ENCODE results near the gene SOX5.

- no peak for TF ChIP-seq CTCF (conservative IDR thresholded peaks at IDR 0.05; ENCODE audit: low read depth in 2 of 2)
- no peak for TF ChIP-seq EZH2 (IDR thresholded peaks at IDR 0.05; ENCODE audit: low read depth, unreplicated experiment)
- TF ChIP-seq JUNB (IDR thresholded peaks at IDR 0.05; ENCODE audit: unreplicated experiment): no peak
- no peak for TF ChIP-seq CREB1 (CRISPR knock-in tag; IDR thresholded peaks at IDR 0.05; ENCODE audit: low read depth)
- no peak for TF ChIP-seq POLR2AphosphoS5 (IDR thresholded peaks at IDR 0.05; ENCODE audit: low read depth)
- no peak for TF ChIP-seq ETS1 (IDR thresholded peaks at IDR 0.05)
- TF ChIP-seq REST (IDR thresholded peaks at IDR 0.05; ENCODE audit: unreplicated experiment): no peak
- TF ChIP-seq EZH2phosphoT487 (IDR thresholded peaks at IDR 0.05; ENCODE audit: unreplicated experiment): no peak
- TF ChIP-seq NANOG (IDR thresholded peaks at IDR 0.05; ENCODE audit: borderline replicate concordance): no peak
- no peak for TF ChIP-seq ZNF331 (CRISPR knock-in tag; IDR thresholded peaks at IDR 0.05; ENCODE audit: low read depth)
These were observed 136.3 kb downstream of the SOX5 start for GRCh38 chr12:23813206-23813605.
